Measurements from ENCODE around the gene NAA35. TPM values are rescaled to one million over a fixed set of nuclear protein-coding genes. Genes with fewer than 3 reads are reported as not detected.
"Not testable (repeated sequence)": the region's sequence is repeated elsewhere in the genome, so short reads cannot be mapped to it uniquely, and the experiment has no call there.

Gene NAA35
- total and polyA plus RNA-seq, 7 donors: 13.7 to 36.8 (median 25.0) TPM

GRCh38 chr9:86047361-86047760, 106.4 kb downstream of the NAA35 start:
- Histone ChIP-seq H3K9me3 (no peaks in the 10 kb centered on the region), H3K27me3 (ENCODE audit: insufficient read depth in 3 of 3, low read length in 2 of 3) (no peaks in the 10 kb centered on the region), H3K4me1 (no peaks in the 10 kb centered on the region), H3K4me3 (no peak overlapping the region), H3K27ac (no peak overlapping the region), H3K36me3 (ENCODE audit: insufficient read depth in 1 of 2, low read depth in 1 of 2) (no peaks in the 10 kb centered on the region)
- no peak for ATAC-seq
- DNase-seq: no peak
- intact Hi-C loops (cut with DNase I): no loop called here
- 79 to 86% (median 81%) methylated on average over 13 of the region's 13 CpGs for WGBS, 3 donors
- no peak for TF ChIP-seq CTCF (IDR thresholded peaks at IDR 0.05)

- H3K9me3 ChIP-seq; H3K27ac ChIP-seq; ATAC-seq; H3K4me3 ChIP-seq; H3K36me3 ChIP-seq (ENCODE audit: insufficient read depth in 1 of 2, low read depth in 1 of 2); H3K4me1 ChIP-seq; intact Hi-C loops (cut with DNase I); DNase-seq; H3K27me3 ChIP-seq (ENCODE audit: insufficient read depth in 3 of 3, low read length in 2 of 3): not testable (repeated sequence)
- WGBS, 3 donors: 92 to 94% (median 93%) methylated on average over 6 of the region's 7 CpGs
These were observed 107.2 kb downstream of the NAA35 start for GRCh38 chr9:86048018-86048742.

GRCh38 chr9:86052556-86053468, 111.9 kb downstream of the NAA35 start:
- no peaks in the 10 kb centered on the region for H3K36me3 ChIP-seq (ENCODE audit: insufficient read depth in 1 of 2, low read depth in 1 of 2)
- no peak for TF ChIP-seq CTCF (IDR thresholded peaks at IDR 0.05)
- ATAC-seq: no peak
- DNase-seq: no peak
- H3K27me3 ChIP-seq (ENCODE audit: insufficient read depth in 3 of 3, low read length in 2 of 3): no peaks in the 10 kb centered on the region
- H3K9me3 ChIP-seq: no peaks in the 10 kb centered on the region
- 88 to 91% (median 90%) methylated on average over 21 of the region's 21 CpGs for WGBS, 3 donors
- intact Hi-C loops (cut with DNase I): no loop called here
- no peaks in the 10 kb centered on the region for H3K4me1 ChIP-seq
- no peak overlapping the region for H3K27ac ChIP-seq
- H3K4me3 ChIP-seq: no peak overlapping the region

- intact Hi-C loops (cut with DNase I): no loop called here
- WGBS, 3 donors: 59 to 67% (median 60%) methylated on average over 3 of the region's 3 CpGs
- Histone ChIP-seq H3K9me3 (no peaks in the 10 kb centered on the region), H3K27me3 (ENCODE audit: insufficient read depth in 3 of 3, low read length in 2 of 3) (no peaks in the 10 kb centered on the region), H3K4me1 (no peaks in the 10 kb centered on the region), H3K4me3 (no peak overlapping the region), H3K27ac (no peak overlapping the region), H3K36me3 (ENCODE audit: insufficient read depth in 1 of 2, low read depth in 1 of 2) (no peaks in the 10 kb centered on the region)
- DNase-seq (no peak), ATAC-seq (no peak)
- no peak for TF ChIP-seq CTCF (IDR thresholded peaks at IDR 0.05)
These were observed 113.7 kb downstream of the NAA35 start for GRCh38 chr9:86054695-86055094.

GRCh38 chr9:86057491-86057890, 116.5 kb downstream of the NAA35 start:
- Histone ChIP-seq H3K9me3 (no peaks in the 10 kb centered on the region), H3K27ac (no peak overlapping the region), H3K36me3 (ENCODE audit: insufficient read depth in 1 of 2, low read depth in 1 of 2) (no peaks in the 10 kb centered on the region), H3K27me3 (ENCODE audit: insufficient read depth in 3 of 3, low read length in 2 of 3) (no peaks in the 10 kb centered on the region), H3K4me3 (no peak overlapping the region), H3K4me1 (no peaks in the 10 kb centered on the region)
- no peak for ATAC-seq
- no peak for DNase-seq
- intact Hi-C loops (cut with DNase I): no loop called here
- no peak for TF ChIP-seq CTCF (IDR thresholded peaks at IDR 0.05)
- 82 to 89% (median 88%) methylated on average over 13 of the region's 13 CpGs for WGBS, 3 donors
